ENCODE data around the gene CHN1. TPM values are rescaled to one million over a fixed set of nuclear protein-coding genes. Genes with fewer than 3 reads are reported as not detected.

CHN1 gene
- total RNA-seq, 1 donor from 2014 or later = 26.3 TPM

GRCh38 chr2:174842496-174842895 lies 162.7 kb downstream of the CHN1 start:
- DNase-seq (ENCODE audit: low spot score) = no peak
- no peaks in the 10 kb centered on the region for H3K36me3 Mint-ChIP-seq (ENCODE audit: low read depth, unreplicated experiment)
- no peak for TF ChIP-seq CTCF (IDR thresholded peaks at IDR 0.05; ENCODE audit: unreplicated experiment)
- H3K4me1 Mint-ChIP-seq (ENCODE audit: unreplicated experiment) = peaks cover 3% of the 10 kb centered on the region
- H3K4me3 Mint-ChIP-seq (ENCODE audit: unreplicated experiment) = no peak overlapping the region
- no peaks in the 10 kb centered on the region for H3K9me3 Mint-ChIP-seq (ENCODE audit: unreplicated experiment)
- no peak overlapping the region for H3K27ac Mint-ChIP-seq (ENCODE audit: unreplicated experiment)
- no peaks in the 10 kb centered on the region for H3K27me3 Mint-ChIP-seq (ENCODE audit: unreplicated experiment)

GRCh38 chr2:174841936-174842335 lies 163.2 kb downstream of the CHN1 start:
- no peak for DNase-seq (ENCODE audit: low spot score)
- no peaks in the 10 kb centered on the region for H3K27me3 Mint-ChIP-seq (ENCODE audit: unreplicated experiment)
- H3K27ac Mint-ChIP-seq (ENCODE audit: unreplicated experiment) = no peak overlapping the region
- no peaks in the 10 kb centered on the region for H3K9me3 Mint-ChIP-seq (ENCODE audit: unreplicated experiment)
- H3K4me3 Mint-ChIP-seq (ENCODE audit: unreplicated experiment) = no peak overlapping the region
- H3K4me1 Mint-ChIP-seq (ENCODE audit: unreplicated experiment) = no peaks in the 10 kb centered on the region
- no peak for TF ChIP-seq CTCF (IDR thresholded peaks at IDR 0.05; ENCODE audit: unreplicated experiment)
- no peaks in the 10 kb centered on the region for H3K36me3 Mint-ChIP-seq (ENCODE audit: low read depth, unreplicated experiment)

- Mint-ChIP-seq H3K27ac (ENCODE audit: unreplicated experiment) (no peak overlapping the region), H3K27me3 (ENCODE audit: unreplicated experiment) (no peaks in the 10 kb centered on the region), H3K36me3 (ENCODE audit: low read depth, unreplicated experiment) (no peaks in the 10 kb centered on the region), H3K9me3 (ENCODE audit: unreplicated experiment) (no peaks in the 10 kb centered on the region), H3K4me3 (ENCODE audit: unreplicated experiment) (no peak overlapping the region), H3K4me1 (ENCODE audit: unreplicated experiment) (no peaks in the 10 kb centered on the region)
- no peak for DNase-seq (ENCODE audit: low spot score)
- no peak for TF ChIP-seq CTCF (IDR thresholded peaks at IDR 0.05; ENCODE audit: unreplicated experiment)
Observed at GRCh38 chr2:174841350-174841749, 163.8 kb downstream of the CHN1 start.

GRCh38 chr2:174840436-174840835 lies 164.7 kb downstream of the CHN1 start:
- Mint-ChIP-seq H3K27ac (ENCODE audit: unreplicated experiment) (no peak overlapping the region), H3K27me3 (ENCODE audit: unreplicated experiment) (no peaks in the 10 kb centered on the region), H3K4me3 (ENCODE audit: unreplicated experiment) (no peak overlapping the region), H3K4me1 (ENCODE audit: unreplicated experiment) (peaks cover 2% of the 10 kb centered on the region), H3K36me3 (ENCODE audit: low read depth, unreplicated experiment) (no peaks in the 10 kb centered on the region), H3K9me3 (ENCODE audit: unreplicated experiment) (no peaks in the 10 kb centered on the region)
- TF ChIP-seq CTCF (IDR thresholded peaks at IDR 0.05; ENCODE audit: unreplicated experiment) = no peak
- no peak for DNase-seq (ENCODE audit: low spot score)

- no peak overlapping the region for H3K4me3 Mint-ChIP-seq (ENCODE audit: unreplicated experiment)
- no peak for DNase-seq (ENCODE audit: low spot score)
- TF ChIP-seq CTCF (IDR thresholded peaks at IDR 0.05; ENCODE audit: unreplicated experiment) = no peak
- peaks cover 2% of the 10 kb centered on the region for H3K4me1 Mint-ChIP-seq (ENCODE audit: unreplicated experiment)
- no peaks in the 10 kb centered on the region for H3K9me3 Mint-ChIP-seq (ENCODE audit: unreplicated experiment)
- H3K27me3 Mint-ChIP-seq (ENCODE audit: unreplicated experiment) = no peaks in the 10 kb centered on the region
- no peaks in the 10 kb centered on the region for H3K36me3 Mint-ChIP-seq (ENCODE audit: low read depth, unreplicated experiment)
- H3K27ac Mint-ChIP-seq (ENCODE audit: unreplicated experiment) = no peak overlapping the region
Observed at GRCh38 chr2:174839662-174840061, 165.5 kb downstream of the CHN1 start.
